ENCODE results near the gene NUDT14. TPM values are rescaled to one million over a fixed set of nuclear protein-coding genes. Genes with fewer than 3 reads are reported as not detected.

NUDT14 gene
- total RNA-seq, 6 donors from 2014 or later = 17.9 to 87.5 (median 54.9) TPM

- ATAC-seq (ENCODE audit: low FRiP score in 2 of 2) = no peak
- Histone ChIP-seq H3K36me3 (peaks cover 0 to 5% (median 0%) of the 10 kb centered on the region in 4 donors), H3K27ac (no peak overlapping the region), H3K9me3 (peaks cover 14 to 25% (median 21%) of the 10 kb centered on the region in 4 donors), H3K4me1 (no peaks in the 10 kb centered on the region), H3K4me3 (no peak overlapping the region), H3K27me3 (no peaks in the 10 kb centered on the region)
- WGBS, 2 donors = 84 to 87% methylated on average over 14 of the region's 14 CpGs
- no peak for TF ChIP-seq CTCF (IDR thresholded peaks at IDR 0.05)
- no peak for TF ChIP-seq POLR2AphosphoS5 (IDR thresholded peaks at IDR 0.05)
- no peak for TF ChIP-seq EP300 (IDR thresholded peaks at IDR 0.05)
- TF ChIP-seq POLR2A (IDR thresholded peaks at IDR 0.05) = no peak
- no peak for DNase-seq
Measured at GRCh38 chr14:105135700-105136395, 45.3 kb downstream of the NUDT14 start.

DNA sequence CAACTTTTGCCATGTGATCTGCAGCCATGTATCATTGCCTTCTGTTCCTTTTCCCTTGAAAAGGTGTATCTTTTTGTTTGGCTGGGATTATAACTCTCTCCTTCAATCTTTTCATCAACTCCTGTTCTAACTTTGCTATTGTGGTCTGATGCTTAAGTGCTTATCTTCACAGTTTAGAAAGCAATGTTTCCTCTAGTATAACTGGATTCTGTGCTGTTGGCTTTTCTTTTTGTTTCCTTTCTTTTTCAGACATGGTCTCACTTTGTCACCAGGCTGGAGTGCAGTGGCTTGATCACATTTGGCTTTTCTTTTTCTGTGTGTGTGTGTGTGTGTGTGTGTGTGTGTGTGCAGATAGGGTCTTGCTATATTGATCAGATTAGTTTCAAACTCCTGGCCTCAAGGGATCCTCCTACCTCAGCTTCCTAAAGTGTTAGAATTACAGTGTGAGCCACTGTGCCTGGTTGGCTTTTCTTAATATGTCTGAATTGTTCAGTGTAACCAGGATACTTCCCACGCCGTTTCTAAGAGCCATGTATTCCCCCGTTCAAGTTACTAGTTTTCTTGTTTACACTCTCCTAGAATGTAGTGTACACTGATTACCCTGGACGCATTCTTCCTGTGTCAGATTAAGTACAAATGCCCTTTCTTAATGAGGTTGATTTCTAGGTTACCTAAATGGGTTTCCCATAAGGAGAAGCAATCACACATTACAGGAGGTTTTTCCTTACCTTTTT, 48.0 kb downstream of the NUDT14 start:
- TF ChIP-seq POLR2A (IDR thresholded peaks at IDR 0.05) (no peak), POLR2AphosphoS5 (IDR thresholded peaks at IDR 0.05) (no peak), CTCF (IDR thresholded peaks at IDR 0.05) (no peak), EP300 (IDR thresholded peaks at IDR 0.05) (no peak)
- Histone ChIP-seq H3K27me3 (no peaks in the 10 kb centered on the region), H3K4me1 (no peaks in the 10 kb centered on the region), H3K36me3 (no peaks in the 10 kb centered on the region), H3K27ac (no peak overlapping the region), H3K4me3 (no peak overlapping the region), H3K9me3 (peaks cover 6 to 11% (median 8%) of the 10 kb centered on the region in 4 donors)
- DNase-seq (no peak), ATAC-seq (ENCODE audit: low FRiP score in 2 of 2) (no peak)
- 48 to 54% methylated on average over 4 of the region's 4 CpGs for WGBS, 2 donors

DNA sequence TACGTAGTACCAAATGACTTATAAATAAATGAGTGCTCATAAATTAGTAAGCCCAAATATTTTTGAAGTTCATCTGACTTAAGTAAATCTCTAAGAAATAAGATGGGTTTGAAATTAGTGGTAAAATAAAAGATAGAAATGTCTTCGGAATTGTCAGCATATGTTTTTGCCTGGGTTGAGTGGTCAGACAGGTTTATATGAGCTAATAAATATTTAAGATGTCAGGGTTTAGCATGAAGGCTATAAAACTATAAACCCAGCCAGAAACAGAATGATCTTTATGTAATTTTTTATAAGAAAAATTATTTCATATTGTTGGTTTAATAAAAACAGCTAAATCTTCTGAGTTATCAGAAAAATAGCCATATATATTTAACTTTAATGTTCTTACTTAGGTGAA, 49.9 kb downstream of the NUDT14 start:
- no peak overlapping the region for H3K27ac ChIP-seq
- no peak for DNase-seq
- WGBS, 2 donors = 82 to 92% methylated on average over 2 of the region's 2 CpGs

DNA sequence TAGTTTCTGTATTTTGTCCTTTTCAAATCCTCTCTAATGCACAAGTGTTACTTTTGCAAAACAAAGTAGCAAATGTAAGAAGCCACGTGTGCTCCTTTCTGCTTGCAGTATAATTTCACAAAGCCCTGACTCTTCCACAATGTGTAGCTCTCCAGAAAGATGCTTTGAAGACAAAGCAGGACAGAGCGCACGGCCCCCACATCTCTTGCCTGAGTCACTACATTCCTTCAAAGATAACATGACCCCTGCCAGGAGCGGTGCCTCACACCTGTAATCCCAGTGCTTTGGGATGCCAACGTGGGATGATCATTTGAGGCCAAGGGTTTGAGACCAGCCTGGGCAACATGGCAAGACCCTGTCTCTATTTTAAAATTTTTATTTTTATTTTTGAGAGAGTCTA, 53.1 kb downstream of the NUDT14 start:
- TF ChIP-seq POLR2AphosphoS5 (IDR thresholded peaks at IDR 0.05) = no peak
- Histone ChIP-seq H3K36me3 (no peaks in the 10 kb centered on the region), H3K4me1 (no peaks in the 10 kb centered on the region), H3K27ac (no peak overlapping the region), H3K4me3 (no peak overlapping the region), H3K27me3 (no peaks in the 10 kb centered on the region), H3K9me3 (peaks cover 6 to 11% (median 8%) of the 10 kb centered on the region in 4 donors)
- WGBS, 2 donors = 60 to 62% methylated on average over 5 of the region's 5 CpGs
- ATAC-seq (ENCODE audit: low FRiP score in 2 of 2) (no peak), DNase-seq (peak in 1 of 2 donors; percentile 5)

More for the DNA sequence above, 49.9 kb downstream of the NUDT14 start:
- no peak for ATAC-seq (ENCODE audit: low FRiP score in 2 of 2)
- Histone ChIP-seq H3K9me3 (peaks cover 6 to 11% (median 8%) of the 10 kb centered on the region in 4 donors), H3K4me3 (no peak overlapping the region), H3K36me3 (no peaks in the 10 kb centered on the region), H3K27me3 (no peaks in the 10 kb centered on the region), H3K4me1 (no peaks in the 10 kb centered on the region)
- TF ChIP-seq POLR2AphosphoS5 (IDR thresholded peaks at IDR 0.05) = no peak
- no peak for TF ChIP-seq CTCF (IDR thresholded peaks at IDR 0.05)
- no peak for TF ChIP-seq EP300 (IDR thresholded peaks at IDR 0.05)
- TF ChIP-seq POLR2A (IDR thresholded peaks at IDR 0.05) = no peak

- Histone ChIP-seq H3K27ac (no peak overlapping the region), H3K4me3 (no peak overlapping the region), H3K4me1 (no peaks in the 10 kb centered on the region), H3K36me3 (no peaks in the 10 kb centered on the region), H3K9me3 (peaks cover 6 to 13% (median 8%) of the 10 kb centered on the region in 4 donors), H3K27me3 (no peaks in the 10 kb centered on the region)
- no peak for TF ChIP-seq POLR2A (IDR thresholded peaks at IDR 0.05)
- no peak for TF ChIP-seq EP300 (IDR thresholded peaks at IDR 0.05)
- TF ChIP-seq CTCF (IDR thresholded peaks at IDR 0.05) = no peak
- no peak for TF ChIP-seq POLR2AphosphoS5 (IDR thresholded peaks at IDR 0.05)
- DNase-seq (peak in 1 of 2 donors; percentile 6), ATAC-seq (ENCODE audit: low FRiP score in 2 of 2) (no peak)
- WGBS, 2 donors = 77 to 78% methylated on average over 9 of the region's 9 CpGs
Measured at GRCh38 chr14:105126981-105127329, 54.2 kb downstream of the NUDT14 start.
